Measurements from ENCODE around the gene KYAT1. TPM values are rescaled to one million over a fixed set of nuclear protein-coding genes. Genes with fewer than 3 reads are reported as not detected.

Gene KYAT1
- total and polyA plus RNA-seq, 8 donors = 1.1 to 5.2 (median 1.8) TPM

- no peak for TF ChIP-seq CTCF (IDR thresholded peaks at IDR 0.05)
- H3K36me3 ChIP-seq = peaks cover 0 to 18% (median 7%) of the 10 kb centered on the region in 3 donors
- H3K27ac ChIP-seq = no peak overlapping the region
- DNase-seq (peak in 1 of 6 donors; percentile 52), FAIRE-seq (no peak), ATAC-seq (no peak)
- H3K27me3 ChIP-seq = no peaks in the 10 kb centered on the region
- WGBS, 2 donors = 94 to 96% methylated on average over 12 of the region's 12 CpGs
- H3K9me3 ChIP-seq = no peaks in the 10 kb centered on the region
- no peak overlapping the region for H3K4me3 ChIP-seq
- no peaks in the 10 kb centered on the region for H3K4me1 ChIP-seq
- intact Hi-C loops (cut with DNase I) = no loop called here
Measured at GRCh38 chr9:128809036-128809599, 72.6 kb downstream of the KYAT1 start.

DNA sequence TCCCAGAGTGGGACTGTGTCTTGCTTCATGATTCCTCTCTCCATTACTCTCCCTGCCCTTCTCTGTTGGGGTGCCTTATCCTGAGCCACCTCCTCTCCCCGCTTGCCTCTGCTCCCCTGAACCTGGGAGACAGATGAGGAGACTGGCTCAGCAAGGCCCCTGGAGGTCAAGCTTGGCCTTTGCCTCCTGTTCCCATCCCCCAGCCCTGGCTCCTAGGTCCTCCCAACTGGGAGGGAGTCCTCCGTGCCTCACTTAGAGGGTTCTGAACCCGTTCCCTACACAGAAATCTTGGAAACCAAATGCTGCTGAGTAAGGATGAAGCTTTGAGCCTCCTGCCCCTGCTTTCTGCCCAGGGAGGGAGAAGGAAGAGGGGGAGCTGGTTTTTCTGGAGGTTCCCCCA, 73.2 kb downstream of the KYAT1 start:
- H3K36me3 ChIP-seq = peaks cover 0 to 23% (median 7%) of the 10 kb centered on the region in 3 donors
- no peak for DNase-seq
- no peaks in the 10 kb centered on the region for H3K9me3 ChIP-seq
- 93 to 96% methylated on average over 3 of the region's 3 CpGs for WGBS, 2 donors
- no peak for TF ChIP-seq CTCF (IDR thresholded peaks at IDR 0.05)
- no peak for FAIRE-seq
- no peaks in the 10 kb centered on the region for H3K27me3 ChIP-seq
- no peak overlapping the region for H3K4me3 ChIP-seq
- intact Hi-C loops (cut with DNase I) = no loop called here
- no peaks in the 10 kb centered on the region for H3K4me1 ChIP-seq
- ATAC-seq = no peak
- no peak overlapping the region for H3K27ac ChIP-seq

GRCh38 chr9:128807827-128808226, 73.9 kb downstream of the KYAT1 start:
- no peaks in the 10 kb centered on the region for H3K27me3 ChIP-seq
- TF ChIP-seq CTCF (IDR thresholded peaks at IDR 0.05) = no peak
- no peaks in the 10 kb centered on the region for H3K9me3 ChIP-seq
- no peak for FAIRE-seq
- H3K27ac ChIP-seq = no peak overlapping the region
- no peak for DNase-seq
- H3K4me3 ChIP-seq = no peak overlapping the region
- intact Hi-C loops (cut with DNase I) = no loop called here
- H3K4me1 ChIP-seq = no peaks in the 10 kb centered on the region
- ATAC-seq = no peak
- WGBS, 2 donors = 79 to 94% methylated on average over 13 to 14 of the region's 14 CpGs
- peaks cover 0 to 31% (median 7%) of the 10 kb centered on the region in 3 donors for H3K36me3 ChIP-seq

GRCh38 chr9:128805661-128806060, 76.1 kb downstream of the KYAT1 start:
- TF ChIP-seq CTCF (IDR thresholded peaks at IDR 0.05) = no peak
- H3K36me3 ChIP-seq = peaks cover 0 to 32% (median 7%) of the 10 kb centered on the region in 3 donors
- H3K27ac ChIP-seq = no peak overlapping the region
- H3K4me1 ChIP-seq = no peaks in the 10 kb centered on the region
- no peak overlapping the region for H3K4me3 ChIP-seq
- 86 to 91% methylated on average over 14 of the region's 14 CpGs for WGBS, 2 donors
- no peak for FAIRE-seq
- no peaks in the 10 kb centered on the region for H3K9me3 ChIP-seq
- intact Hi-C loops (cut with DNase I) = no loop called here
- DNase-seq = no peak
- ATAC-seq = no peak
- H3K27me3 ChIP-seq = no peaks in the 10 kb centered on the region

DNA sequence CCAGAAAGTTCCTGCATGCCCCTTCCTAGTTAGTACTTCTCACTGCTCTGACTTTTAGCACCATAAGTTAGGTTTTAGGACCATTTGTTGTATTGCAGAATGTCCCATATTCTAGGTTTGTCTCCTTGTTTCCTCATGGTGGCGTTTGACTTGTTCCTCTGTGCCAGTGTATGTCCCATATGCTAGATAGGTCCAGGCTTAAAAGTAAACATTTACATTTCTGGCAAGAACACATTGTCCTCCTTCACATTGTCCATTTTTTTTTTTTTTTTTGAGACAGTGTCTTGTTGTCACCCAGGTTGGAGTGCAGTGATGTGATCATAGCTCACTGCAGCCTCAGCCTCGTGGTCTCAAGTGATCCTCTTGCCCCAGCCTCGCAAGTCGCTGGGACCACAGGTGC, 79.3 kb downstream of the KYAT1 start:
- H3K36me3 ChIP-seq = peaks cover 0 to 45% (median 10%) of the 10 kb centered on the region in 3 donors
- DNase-seq = no peak

More for the DNA sequence above, 79.3 kb downstream of the KYAT1 start:
- 95% methylated on average over 4 of the region's 4 CpGs for WGBS, 2 donors
- FAIRE-seq = no peak
- no peak for ATAC-seq
- intact Hi-C loops (cut with DNase I) = no loop called here
- Histone ChIP-seq H3K27ac (no peak overlapping the region), H3K4me1 (no peaks in the 10 kb centered on the region), H3K4me3 (no peak overlapping the region), H3K9me3 (no peaks in the 10 kb centered on the region), H3K27me3 (no peaks in the 10 kb centered on the region)
- TF ChIP-seq CTCF (IDR thresholded peaks at IDR 0.05) = no peak

Measured in pancreas (tissue), 10 donors.